Measurements from ENCODE around the gene CA10. TPM values are rescaled to one million over a fixed set of nuclear protein-coding genes. Genes with fewer than 3 reads are reported as not detected.

CA10 gene
- total RNA-seq, 1 donor from 2014 or later = 1.3 TPM

GRCh38 chr17:52041123-52041617 lies 117.3 kb downstream of the CA10 start:
- Mint-ChIP-seq H3K36me3 (ENCODE audit: unreplicated experiment) (no peaks in the 10 kb centered on the region), H3K9me3 (ENCODE audit: unreplicated experiment) (no peaks in the 10 kb centered on the region), H3K4me1 (ENCODE audit: low read depth, unreplicated experiment) (peaks cover 6% of the 10 kb centered on the region), H3K27me3 (ENCODE audit: unreplicated experiment) (no peaks in the 10 kb centered on the region), H3K27ac (ENCODE audit: unreplicated experiment) (no peak overlapping the region), H3K4me3 (ENCODE audit: unreplicated experiment) (no peak overlapping the region)
- DNase-seq = no peak
- TF ChIP-seq CTCF (IDR thresholded peaks at IDR 0.05; ENCODE audit: partially characterized antibody, unreplicated experiment) = no peak

DNA sequence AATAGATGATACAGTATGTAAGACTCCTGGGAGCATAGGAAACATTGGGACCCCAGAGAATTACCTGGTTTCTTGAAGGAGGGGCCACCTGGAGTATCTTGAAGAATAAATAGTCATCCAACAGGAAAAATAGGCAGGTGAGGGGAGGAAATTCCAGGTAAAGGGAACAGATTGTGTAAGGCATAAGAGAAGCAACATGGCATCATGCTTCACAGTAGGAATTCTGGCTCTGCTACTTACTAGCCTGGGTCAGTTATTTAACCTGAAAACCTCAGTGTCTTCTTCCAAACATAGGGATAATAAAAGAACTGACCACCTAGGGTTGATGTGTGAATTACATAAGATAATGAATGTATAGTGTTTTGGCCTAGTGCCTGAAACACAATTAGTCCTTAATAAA lies 122.1 kb downstream of the CA10 start:
- no peaks in the 10 kb centered on the region for H3K27me3 Mint-ChIP-seq (ENCODE audit: unreplicated experiment)
- no peak for DNase-seq

GRCh38 chr17:52035336-52035915 lies 123.1 kb downstream of the CA10 start:
- H3K4me3 Mint-ChIP-seq (ENCODE audit: unreplicated experiment) = no peak overlapping the region
- H3K27ac Mint-ChIP-seq (ENCODE audit: unreplicated experiment) = peak overlapping the region; percentile 62
- H3K36me3 Mint-ChIP-seq (ENCODE audit: unreplicated experiment) = no peaks in the 10 kb centered on the region
- no peak for TF ChIP-seq CTCF (IDR thresholded peaks at IDR 0.05; ENCODE audit: partially characterized antibody, unreplicated experiment)
- DNase-seq = no peak
- no peaks in the 10 kb centered on the region for H3K9me3 Mint-ChIP-seq (ENCODE audit: unreplicated experiment)
- H3K27me3 Mint-ChIP-seq (ENCODE audit: unreplicated experiment) = no peaks in the 10 kb centered on the region
- peaks cover 10% of the 10 kb centered on the region for H3K4me1 Mint-ChIP-seq (ENCODE audit: low read depth, unreplicated experiment)

More for the DNA sequence above, 122.1 kb downstream of the CA10 start:
- no peak for TF ChIP-seq CTCF (IDR thresholded peaks at IDR 0.05; ENCODE audit: partially characterized antibody, unreplicated experiment)
- no peaks in the 10 kb centered on the region for H3K36me3 Mint-ChIP-seq (ENCODE audit: unreplicated experiment)
- H3K4me1 Mint-ChIP-seq (ENCODE audit: low read depth, unreplicated experiment) = peaks cover 10% of the 10 kb centered on the region
- no peak overlapping the region for H3K27ac Mint-ChIP-seq (ENCODE audit: unreplicated experiment)
- no peaks in the 10 kb centered on the region for H3K9me3 Mint-ChIP-seq (ENCODE audit: unreplicated experiment)
- H3K4me3 Mint-ChIP-seq (ENCODE audit: unreplicated experiment) = no peak overlapping the region

DNA sequence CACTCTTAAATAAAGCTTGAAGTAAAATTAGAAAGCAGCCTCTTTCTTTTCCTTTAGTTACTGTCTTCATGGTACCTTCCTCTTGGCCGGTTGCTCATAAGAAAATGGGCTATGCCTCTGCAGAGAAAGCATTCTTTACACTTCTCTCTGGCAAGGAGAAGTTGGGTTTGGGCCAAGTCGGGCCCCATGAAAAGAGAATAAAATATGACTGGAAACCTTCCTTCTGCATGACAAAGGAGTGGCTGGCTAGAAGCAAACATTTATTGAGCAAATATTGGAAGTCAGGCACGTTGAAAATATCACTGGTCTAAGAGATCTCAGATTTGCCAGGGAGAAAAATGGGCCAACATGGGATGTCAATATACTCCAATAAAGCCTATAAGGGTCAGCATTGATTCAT lies 126.1 kb downstream of the CA10 start:
- DNase-seq = no peak
- Mint-ChIP-seq H3K27me3 (ENCODE audit: unreplicated experiment) (no peaks in the 10 kb centered on the region), H3K4me3 (ENCODE audit: unreplicated experiment) (no peak overlapping the region), H3K27ac (ENCODE audit: unreplicated experiment) (no peak overlapping the region), H3K36me3 (ENCODE audit: unreplicated experiment) (no peaks in the 10 kb centered on the region), H3K4me1 (ENCODE audit: low read depth, unreplicated experiment) (peaks cover 4% of the 10 kb centered on the region), H3K9me3 (ENCODE audit: unreplicated experiment) (no peaks in the 10 kb centered on the region)
- no peak for TF ChIP-seq CTCF (IDR thresholded peaks at IDR 0.05; ENCODE audit: partially characterized antibody, unreplicated experiment)

GRCh38 chr17:52030052-52030451 lies 128.5 kb downstream of the CA10 start:
- Mint-ChIP-seq H3K36me3 (ENCODE audit: unreplicated experiment) (no peaks in the 10 kb centered on the region), H3K27me3 (ENCODE audit: unreplicated experiment) (no peaks in the 10 kb centered on the region), H3K4me1 (ENCODE audit: low read depth, unreplicated experiment) (no peaks in the 10 kb centered on the region), H3K9me3 (ENCODE audit: unreplicated experiment) (no peaks in the 10 kb centered on the region), H3K4me3 (ENCODE audit: unreplicated experiment) (no peak overlapping the region), H3K27ac (ENCODE audit: unreplicated experiment) (no peak overlapping the region)
- TF ChIP-seq CTCF (IDR thresholded peaks at IDR 0.05; ENCODE audit: partially characterized antibody, unreplicated experiment) = no peak
- DNase-seq = no peak

All from glutamatergic neuron (in vitro differentiated cells).